T-helper 2 cell treated with Interferon-gamma antibody and Interleukin-4, amounts not matched to agents 5 μg/mL and 100 μg/mL, for 36 hours (primary cell): Measurements from ENCODE around the gene AHI1.
"Not testable (repeated sequence)": the region's sequence is repeated elsewhere in the genome, so short reads cannot be mapped to it uniquely, and the experiment has no call there.

Experiments
- DNase-seq: peaks from one replicate; pipeline ENCODE4 v3.0.0; 2021; ENCODE audit warnings: low spot score
- H3K27ac Mint-ChIP-seq: one replicate; pipeline ENCODE4 v1.8.0; 2021; ENCODE audit warnings: mild to moderate bottlenecking, mixed read lengths
- H3K27me3 Mint-ChIP-seq: one replicate; pipeline ENCODE4 v1.8.0; 2021; ENCODE audit warnings: low read depth, mixed read lengths
- H3K36me3 Mint-ChIP-seq: one replicate; pipeline ENCODE4 v1.8.0; 2021; ENCODE audit warnings: low read depth, mixed read lengths
- H3K4me1 Mint-ChIP-seq: one replicate; pipeline ENCODE4 v1.8.0; 2021; ENCODE audit warnings: low read depth, mixed read lengths
- H3K4me3 Mint-ChIP-seq: one replicate; pipeline ENCODE4 v1.8.0; 2022; ENCODE audit warnings: mild to moderate bottlenecking, moderate library complexity, mixed read lengths
- H3K9me3 Mint-ChIP-seq: one replicate; pipeline ENCODE4 v1.8.0; 2021; ENCODE audit warnings: mixed read lengths

The AHI1 gene

GRCh38 chr6:135267085-135267484, 230.5 kb downstream of the AHI1 start:
- Mint-ChIP-seq H3K27me3 (no peaks in the 10 kb centered on the region), H3K36me3 (no peaks in the 10 kb centered on the region), H3K27ac (no peak overlapping the region), H3K4me1 (peaks cover 3% of the 10 kb centered on the region), H3K9me3 (no peaks in the 10 kb centered on the region), H3K4me3 (no peak overlapping the region)
- DNase-seq, result no peak

GRCh38 chr6:135266675-135267074, 230.9 kb downstream of the AHI1 start:
- no peak for DNase-seq
- Mint-ChIP-seq H3K36me3 (no peaks in the 10 kb centered on the region), H3K9me3 (no peaks in the 10 kb centered on the region), H3K4me3 (no peak overlapping the region), H3K4me1 (peaks cover 3% of the 10 kb centered on the region), H3K27ac (no peak overlapping the region), H3K27me3 (no peaks in the 10 kb centered on the region)

- Mint-ChIP-seq H3K9me3 (no peaks in the 10 kb centered on the region), H3K36me3 (no peaks in the 10 kb centered on the region), H3K27me3 (no peaks in the 10 kb centered on the region), H3K4me3 (no peak overlapping the region), H3K27ac (no peak overlapping the region), H3K4me1 (peaks cover 3% of the 10 kb centered on the region)
- DNase-seq, result no peak
These were observed 232.3 kb downstream of the AHI1 start for GRCh38 chr6:135265278-135265677.

- Mint-ChIP-seq H3K27ac (no peak overlapping the region), H3K9me3 (no peaks in the 10 kb centered on the region), H3K36me3 (no peaks in the 10 kb centered on the region), H3K4me1 (peaks cover 8% of the 10 kb centered on the region), H3K4me3 (no peak overlapping the region), H3K27me3 (no peaks in the 10 kb centered on the region)
- DNase-seq, result no peak
These were observed 235.4 kb downstream of the AHI1 start for GRCh38 chr6:135261872-135262725.

- Mint-ChIP-seq H3K27me3 (no peaks in the 10 kb centered on the region), H3K27ac (no peak overlapping the region), H3K4me3 (no peak overlapping the region), H3K4me1 (peaks cover 10% of the 10 kb centered on the region), H3K36me3 (no peaks in the 10 kb centered on the region), H3K9me3 (no peaks in the 10 kb centered on the region)
- DNase-seq, result no peak
These were observed 236.9 kb downstream of the AHI1 start for GRCh38 chr6:135260612-135261011.

GRCh38 chr6:135258970-135259369, 238.6 kb downstream of the AHI1 start:
- H3K27ac Mint-ChIP-seq, result no peak overlapping the region
- H3K9me3 Mint-ChIP-seq, result no peaks in the 10 kb centered on the region
- no peak overlapping the region for H3K4me3 Mint-ChIP-seq
- H3K4me1 Mint-ChIP-seq, result peaks cover 14% of the 10 kb centered on the region
- no peaks in the 10 kb centered on the region for H3K27me3 Mint-ChIP-seq
- H3K36me3 Mint-ChIP-seq, result no peaks in the 10 kb centered on the region
- DNase-seq, result no peak

- no peak overlapping the region for H3K4me3 Mint-ChIP-seq
- no peaks in the 10 kb centered on the region for H3K9me3 Mint-ChIP-seq
- no peaks in the 10 kb centered on the region for H3K36me3 Mint-ChIP-seq
- H3K4me1 Mint-ChIP-seq, result peaks cover 16% of the 10 kb centered on the region
- DNase-seq, result no peak
- H3K27me3 Mint-ChIP-seq, result no peaks in the 10 kb centered on the region
- H3K27ac Mint-ChIP-seq, result no peak overlapping the region
These were observed 239.7 kb downstream of the AHI1 start for GRCh38 chr6:135257631-135258405.

GRCh38 chr6:135256866-135257265, 240.7 kb downstream of the AHI1 start:
- no peak for DNase-seq
- no peaks in the 10 kb centered on the region for H3K27me3 Mint-ChIP-seq
- no peak overlapping the region for H3K27ac Mint-ChIP-seq
- no peaks in the 10 kb centered on the region for H3K36me3 Mint-ChIP-seq
- H3K4me1 Mint-ChIP-seq, result peaks cover 16% of the 10 kb centered on the region
- H3K4me3 Mint-ChIP-seq, result no peak overlapping the region
- H3K9me3 Mint-ChIP-seq, result no peaks in the 10 kb centered on the region

GRCh38 chr6:135254471-135254870, 243.1 kb downstream of the AHI1 start:
- Mint-ChIP-seq H3K27me3 (no peaks in the 10 kb centered on the region), H3K4me1 (peaks cover 13% of the 10 kb centered on the region), H3K9me3 (no peaks in the 10 kb centered on the region), H3K4me3 (no peak overlapping the region), H3K27ac (no peak overlapping the region), H3K36me3 (no peaks in the 10 kb centered on the region)
- DNase-seq, result no peak

- DNase-seq, result no peak
- Mint-ChIP-seq H3K4me1 (peaks cover 13% of the 10 kb centered on the region), H3K4me3 (no peak overlapping the region), H3K9me3 (no peaks in the 10 kb centered on the region), H3K27ac (no peak overlapping the region), H3K27me3 (no peaks in the 10 kb centered on the region), H3K36me3 (no peaks in the 10 kb centered on the region)
These were observed 245.8 kb downstream of the AHI1 start for GRCh38 chr6:135251498-135252441.

- Mint-ChIP-seq H3K9me3 (no peaks in the 10 kb centered on the region), H3K27me3 (no peaks in the 10 kb centered on the region), H3K4me1 (peaks cover 11% of the 10 kb centered on the region), H3K27ac (no peak overlapping the region), H3K36me3 (no peaks in the 10 kb centered on the region), H3K4me3 (no peak overlapping the region)
- no peak for DNase-seq
These were observed 246.6 kb downstream of the AHI1 start for GRCh38 chr6:135250751-135251497.

- Mint-ChIP-seq H3K9me3 (no peaks in the 10 kb centered on the region), H3K36me3 (no peaks in the 10 kb centered on the region), H3K4me3 (no peak overlapping the region), H3K27ac (no peak overlapping the region), H3K27me3 (no peaks in the 10 kb centered on the region), H3K4me1 (peaks cover 11% of the 10 kb centered on the region)
- DNase-seq, result no peak
These were observed 247.3 kb downstream of the AHI1 start for GRCh38 chr6:135250234-135250633.

- H3K36me3 Mint-ChIP-seq, H3K9me3 Mint-ChIP-seq, H3K4me3 Mint-ChIP-seq, H3K27me3 Mint-ChIP-seq, H3K27ac Mint-ChIP-seq, DNase-seq, H3K4me1 Mint-ChIP-seq: not testable (repeated sequence)
These were observed 251.0 kb downstream of the AHI1 start for GRCh38 chr6:135246412-135247012.
